ENCODE results near the gene PDS5A. TPM values are rescaled to one million over a fixed set of nuclear protein-coding genes. Genes with fewer than 3 reads are reported as not detected.
A peak's percentile ranks its signal among the peaks of the same experiment; 100 is the strongest.

The PDS5A gene
- total RNA-seq, 1 experiment from 2014 or later, result 78.8 TPM

GRCh38 chr4:39883646-39884045 is 94.1 kb downstream of the PDS5A start:
- ChIA-PET CTCF (no interaction called here), POLR2A (no interaction called here)
- Mint-ChIP-seq H3K27ac (ENCODE audit: unreplicated experiment) (peak overlapping the region; percentile 71), H3K4me1 (ENCODE audit: low read depth, unreplicated experiment) (no peaks in the 10 kb centered on the region), H3K4me3 (ENCODE audit: unreplicated experiment) (no peak overlapping the region), H3K9me3 (ENCODE audit: unreplicated experiment) (no peaks in the 10 kb centered on the region), H3K27me3 (ENCODE audit: insufficient read depth, unreplicated experiment) (no peaks in the 10 kb centered on the region), H3K36me3 (ENCODE audit: insufficient read depth, unreplicated experiment) (peaks cover 91% of the 10 kb centered on the region)
- BruUV-seq (replicated peaks), result no TSS peak
- TF ChIP-seq CTCF (IDR thresholded peaks at IDR 0.05; ENCODE audit: insufficient read depth in 1 of 2, low read depth in 1 of 2, low read length in 1 of 2, severe bottlenecking in 1 of 2, unreplicated experiment in 1 of 2), result no peak
- Histone ChIP-seq H3K4me3 (ENCODE audit: low read depth, low read length) (no peak overlapping the region), H3K4me1 (no peaks in the 10 kb centered on the region; the same call in 1 of the 2 replicates), H3K36me3 (ENCODE audit: control insufficient read depth, insufficient read depth, low read length) (no peaks in the 10 kb centered on the region), H3K27me3 (replicated peaks; ENCODE audit: control insufficient read depth, insufficient read depth, low read length) (no peaks in the 10 kb centered on the region), H3K9me3 (no peaks in the 10 kb centered on the region)
- DNase-seq, result no peak
- intact Hi-C loops (cut with micrococcal nuclease; ENCODE audit: unreplicated experiment), result no loop called here

- no peak overlapping the region for H3K4me3 Mint-ChIP-seq (ENCODE audit: unreplicated experiment)
- no peak for DNase-seq
- H3K9me3 Mint-ChIP-seq (ENCODE audit: unreplicated experiment), result no peaks in the 10 kb centered on the region
- no peak for TF ChIP-seq CTCF (IDR thresholded peaks at IDR 0.05; ENCODE audit: insufficient read depth in 1 of 2, low read depth in 1 of 2, low read length in 1 of 2, severe bottlenecking in 1 of 2, unreplicated experiment in 1 of 2)
- intact Hi-C loops (cut with micrococcal nuclease; ENCODE audit: unreplicated experiment), result no loop called here
- POLR2A ChIA-PET, result no interaction called here
- BruUV-seq (replicated peaks), result no TSS peak
- H3K9me3 ChIP-seq, result no peaks in the 10 kb centered on the region
- no peaks in the 10 kb centered on the region; the same call in 1 of the 2 replicates for H3K4me1 ChIP-seq
- no peak overlapping the region for H3K27ac Mint-ChIP-seq (ENCODE audit: unreplicated experiment)
- H3K4me1 Mint-ChIP-seq (ENCODE audit: low read depth, unreplicated experiment), result no peaks in the 10 kb centered on the region
- H3K27me3 Mint-ChIP-seq (ENCODE audit: insufficient read depth, unreplicated experiment), result no peaks in the 10 kb centered on the region
- no peaks in the 10 kb centered on the region for H3K27me3 ChIP-seq (replicated peaks; ENCODE audit: control insufficient read depth, insufficient read depth, low read length)
- no peaks in the 10 kb centered on the region for H3K36me3 ChIP-seq (ENCODE audit: control insufficient read depth, insufficient read depth, low read length)
- CTCF ChIA-PET, result no interaction called here
- no peak overlapping the region for H3K4me3 ChIP-seq (ENCODE audit: low read depth, low read length)
- H3K36me3 Mint-ChIP-seq (ENCODE audit: insufficient read depth, unreplicated experiment), result peaks cover 91% of the 10 kb centered on the region
Observed at GRCh38 chr4:39881789-39882188, 95.9 kb downstream of the PDS5A start.

- no peak overlapping the region for H3K27ac Mint-ChIP-seq (ENCODE audit: unreplicated experiment)
- Histone ChIP-seq H3K9me3 (no peaks in the 10 kb centered on the region), H3K4me3 (ENCODE audit: low read depth, low read length) (no peak overlapping the region), H3K36me3 (ENCODE audit: control insufficient read depth, insufficient read depth, low read length) (no peaks in the 10 kb centered on the region; the same call in 1 of the 2 replicates), H3K4me1 (no peaks in the 10 kb centered on the region; the same call in 1 of the 2 replicates), H3K27me3 (replicated peaks; ENCODE audit: control insufficient read depth, insufficient read depth, low read length) (no peaks in the 10 kb centered on the region)
- intact Hi-C loops (cut with micrococcal nuclease; ENCODE audit: unreplicated experiment), result no loop called here
- TF ChIP-seq CTCF (IDR thresholded peaks at IDR 0.05; ENCODE audit: insufficient read depth in 1 of 2, low read depth in 1 of 2, low read length in 1 of 2, severe bottlenecking in 1 of 2, unreplicated experiment in 1 of 2), result no peak
- no peaks in the 10 kb centered on the region for H3K9me3 Mint-ChIP-seq (ENCODE audit: unreplicated experiment)
- ChIA-PET POLR2A (no interaction called here), CTCF (no interaction called here)
- H3K27me3 Mint-ChIP-seq (ENCODE audit: insufficient read depth, unreplicated experiment), result no peaks in the 10 kb centered on the region
- no peaks in the 10 kb centered on the region for H3K4me1 Mint-ChIP-seq (ENCODE audit: low read depth, unreplicated experiment)
- no TSS peak for BruUV-seq (replicated peaks)
- peaks cover 80% of the 10 kb centered on the region for H3K36me3 Mint-ChIP-seq (ENCODE audit: insufficient read depth, unreplicated experiment)
- no peak for DNase-seq
- H3K4me3 Mint-ChIP-seq (ENCODE audit: unreplicated experiment), result no peak overlapping the region
Observed at GRCh38 chr4:39877971-39878370, 99.7 kb downstream of the PDS5A start.
